GM21576 (cell line): ENCODE data around the gene CCDC92.

Source experiments
- ATAC-seq: cut with Tn5 transposase; IDR thresholded peaks from one replicate; pipeline ENCODE4 v1.9.1; 2021; ENCODE audit warnings: mild to moderate bottlenecking, moderate library complexity; ENCODE audit not compliant: unreplicated experiment

Gene CCDC92

DNA sequence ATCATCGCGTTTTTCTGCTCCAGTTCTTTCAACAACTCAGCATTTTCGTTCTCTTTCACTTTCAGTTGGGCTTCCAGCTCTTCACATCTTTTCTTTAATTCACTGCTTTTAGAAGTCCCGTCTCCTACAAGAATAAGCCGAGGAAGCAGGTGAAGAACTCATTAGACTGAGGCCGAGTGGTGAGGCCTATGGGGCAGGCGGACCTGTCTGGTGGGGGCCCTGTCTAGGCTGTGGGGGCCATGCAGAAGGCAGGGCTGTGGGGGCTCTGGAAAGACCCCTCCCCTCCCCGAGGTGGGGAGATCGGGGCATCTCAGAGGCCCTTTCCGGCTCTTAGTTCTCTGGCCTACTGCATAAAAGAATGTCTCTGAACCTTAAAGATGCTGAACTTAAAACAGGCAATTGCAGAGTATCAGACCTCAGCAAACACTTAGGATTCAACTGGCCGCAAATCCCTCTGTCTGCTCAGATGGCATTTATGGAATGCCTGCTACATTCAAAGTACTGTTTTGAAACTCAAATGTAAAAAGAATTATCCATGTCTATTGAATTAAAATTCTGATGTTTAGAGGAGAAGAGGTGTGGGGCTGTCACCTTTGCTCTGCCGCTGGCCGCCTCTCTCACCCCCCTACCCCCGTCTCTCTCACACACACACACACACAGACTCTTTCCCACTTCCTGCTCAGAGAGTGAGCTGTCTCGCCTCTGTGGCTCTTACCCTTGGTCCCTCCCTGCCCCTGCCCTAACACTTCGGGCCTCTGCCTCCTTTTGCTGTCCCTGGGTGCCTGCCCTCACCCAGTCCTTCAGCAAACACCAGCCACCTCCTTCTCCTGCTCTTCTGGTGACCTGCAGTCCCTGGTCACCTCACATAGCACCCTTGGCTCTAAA, 34.7 kb downstream of the CCDC92 start:
- ATAC-seq = no peak

DNA sequence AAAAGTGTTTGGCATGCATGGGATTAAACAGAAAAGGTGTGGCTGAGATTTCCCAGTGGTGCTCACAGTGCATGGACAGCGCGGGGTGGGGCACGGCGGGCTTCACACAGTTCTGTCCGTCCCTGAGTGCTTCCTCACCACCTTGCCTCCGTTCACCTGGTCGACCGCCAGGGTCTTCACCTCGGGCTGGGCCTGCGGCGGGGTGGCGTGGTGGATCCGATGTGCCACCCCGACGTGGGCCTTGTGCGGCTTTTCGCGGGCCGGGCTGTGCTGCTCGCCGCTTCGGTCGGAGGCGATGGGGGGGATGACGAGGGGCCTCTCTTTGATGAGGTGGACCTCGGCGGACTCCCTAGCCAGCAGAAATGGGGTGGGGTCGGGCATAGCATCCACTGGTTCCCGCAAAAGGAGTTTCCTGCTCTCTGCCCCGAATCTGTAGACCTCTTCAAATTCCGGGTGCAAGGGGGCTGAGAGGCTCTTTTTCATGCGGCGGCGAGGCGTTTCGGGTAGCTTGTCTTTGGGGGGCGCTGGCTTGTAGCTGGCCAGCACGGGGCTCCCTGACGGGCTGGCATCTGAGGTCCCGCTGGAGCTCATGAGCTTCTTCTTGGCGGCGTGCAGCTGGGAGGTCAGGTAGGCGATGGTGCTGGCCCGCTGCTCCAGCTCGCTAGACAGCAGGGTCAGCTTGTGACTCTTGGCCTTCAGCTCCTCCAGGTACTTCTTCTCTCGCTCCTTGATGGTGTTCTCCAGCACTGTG, 35.5 kb downstream of the CCDC92 start:
- ATAC-seq = no peak

DNA sequence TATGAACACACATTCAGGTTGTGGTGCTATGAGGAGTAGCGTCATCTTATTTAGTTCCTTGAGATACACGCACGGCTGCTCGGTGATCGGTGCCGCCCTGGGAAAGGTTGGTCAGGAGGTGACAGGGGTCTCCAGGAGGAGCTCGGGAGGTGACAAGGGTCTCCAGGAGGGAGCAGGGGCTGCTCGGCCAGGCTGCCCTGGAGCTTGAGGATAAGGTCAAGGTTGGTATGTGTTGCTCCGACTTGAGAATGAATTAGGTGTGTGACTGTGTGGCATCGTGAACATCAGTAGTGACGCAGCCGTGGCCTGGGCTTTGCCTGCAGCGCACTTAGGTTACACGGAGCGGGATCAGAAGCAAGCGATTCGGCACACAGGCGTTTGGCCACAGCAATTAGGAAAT, 36.2 kb downstream of the CCDC92 start:
- no peak for ATAC-seq

DNA sequence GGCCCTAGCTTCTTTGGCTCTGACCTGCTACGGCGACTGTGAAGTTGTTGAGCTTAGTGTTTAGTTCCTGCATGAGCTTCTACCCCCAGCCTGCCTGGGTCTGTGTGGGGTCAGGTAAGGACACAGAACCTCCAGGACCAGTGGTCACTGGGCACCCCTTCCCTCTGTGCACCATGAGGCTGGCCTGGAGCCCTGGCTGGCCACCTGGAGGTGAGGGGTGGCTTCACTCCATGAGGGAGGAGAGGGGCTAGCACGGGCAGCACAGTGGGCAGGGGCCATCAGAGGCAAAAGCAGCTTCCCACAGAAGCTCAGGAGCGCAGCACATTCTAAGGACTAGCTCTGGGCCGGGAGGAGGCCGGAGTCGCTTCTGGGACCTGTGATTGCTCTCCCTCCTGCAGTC, 36.7 kb downstream of the CCDC92 start:
- ATAC-seq = no peak

DNA sequence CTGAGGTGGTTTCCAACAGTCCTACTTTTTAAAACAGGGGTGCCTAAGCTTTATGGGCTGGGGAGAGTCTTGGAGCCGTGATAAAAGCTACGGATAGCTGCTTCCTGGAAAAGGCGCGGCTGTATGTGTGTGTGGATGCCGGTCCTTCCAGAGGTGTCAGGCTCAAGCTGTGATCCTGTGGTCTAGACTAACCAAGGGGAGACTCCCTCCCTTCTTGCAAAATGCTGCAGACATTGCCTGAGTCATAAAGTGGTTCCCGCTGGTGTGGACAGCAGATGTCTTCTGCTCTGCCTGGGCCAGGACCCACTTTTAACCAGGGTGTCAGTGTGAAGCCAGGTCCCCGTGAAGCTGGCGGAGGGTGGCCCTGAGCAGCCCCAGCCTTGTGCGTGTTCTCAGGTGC, 37.8 kb downstream of the CCDC92 start:
- no peak for ATAC-seq

DNA sequence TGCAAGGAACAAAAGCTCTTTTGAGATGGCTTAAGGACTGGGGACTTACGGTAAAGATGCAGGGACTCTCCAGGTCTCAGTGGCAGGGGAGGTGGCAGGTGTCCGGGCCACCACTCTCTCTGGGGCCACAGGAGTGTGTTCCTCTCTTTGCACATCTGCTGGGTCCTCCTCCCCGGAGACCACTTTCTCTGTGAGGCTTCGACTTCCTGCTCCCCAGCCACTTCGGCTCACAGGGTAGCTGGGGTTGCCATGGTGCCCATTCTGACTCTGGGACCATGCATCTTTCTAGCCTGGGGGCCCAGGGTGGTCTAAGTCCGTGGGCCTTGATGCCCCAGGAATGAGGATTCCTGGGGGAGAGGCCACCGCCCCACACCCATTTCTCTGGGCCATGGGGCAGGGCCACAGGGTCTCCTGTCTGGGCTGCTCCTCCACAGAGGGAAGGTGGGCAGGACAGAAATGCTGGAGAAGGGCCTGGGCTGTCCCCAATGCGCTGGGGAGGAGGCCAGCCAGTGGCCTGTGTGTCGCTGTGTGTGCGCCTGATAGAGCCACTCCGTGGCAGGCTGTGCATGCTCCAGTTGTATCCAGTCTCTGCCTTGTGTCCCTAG, 38.5 kb downstream of the CCDC92 start:
- no peak for ATAC-seq

DNA sequence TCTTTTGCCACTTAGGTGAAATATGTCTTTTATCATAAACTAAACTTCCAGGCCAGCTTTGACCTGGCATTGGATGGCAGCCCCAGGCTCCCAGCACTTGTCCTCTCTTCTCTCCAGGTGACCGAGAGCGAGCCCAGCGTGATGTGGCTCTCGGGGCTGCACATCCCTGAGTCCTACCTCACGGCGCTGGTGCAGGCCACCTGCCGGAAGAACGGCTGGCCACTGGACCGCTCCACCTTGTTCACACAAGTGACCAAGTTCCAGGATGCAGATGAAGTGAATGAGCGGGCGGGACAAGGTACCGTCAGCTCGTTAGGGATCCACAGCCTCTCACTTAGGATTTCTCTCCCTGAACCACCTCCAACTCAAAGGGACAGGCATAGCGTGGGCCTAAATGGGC, 39.4 kb downstream of the CCDC92 start:
- ATAC-seq = no peak

DNA sequence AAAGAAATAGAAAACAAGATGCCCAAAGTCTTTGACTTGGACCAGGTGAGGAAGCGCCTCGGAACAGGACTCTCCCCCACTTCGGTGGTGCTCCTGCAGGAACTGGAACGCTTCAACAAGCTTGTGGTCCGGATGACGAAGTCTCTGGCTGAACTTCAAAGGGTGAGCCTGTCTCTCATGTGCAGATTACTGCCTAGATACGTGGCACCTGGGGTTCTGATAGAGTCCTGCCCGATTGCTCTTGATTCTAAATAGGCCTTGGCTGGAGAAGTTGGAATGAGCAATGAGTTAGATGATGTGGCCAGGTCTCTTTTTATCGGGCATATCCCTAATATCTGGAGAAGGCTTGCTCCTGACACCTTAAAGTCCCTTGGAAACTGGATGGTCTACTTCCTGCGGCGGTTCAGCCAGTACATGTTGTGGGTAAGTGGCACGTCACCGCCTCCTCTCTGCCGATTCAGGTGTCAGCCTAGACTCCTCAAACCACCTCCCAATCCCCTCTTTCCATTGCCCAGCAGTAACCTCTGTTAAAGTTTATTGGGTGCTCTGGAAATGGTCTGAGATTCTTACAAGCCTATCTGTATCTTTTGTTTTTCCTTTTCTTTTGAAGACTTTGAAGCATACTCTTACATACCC, 40.8 kb downstream of the CCDC92 start:
- ATAC-seq = no peak

DNA sequence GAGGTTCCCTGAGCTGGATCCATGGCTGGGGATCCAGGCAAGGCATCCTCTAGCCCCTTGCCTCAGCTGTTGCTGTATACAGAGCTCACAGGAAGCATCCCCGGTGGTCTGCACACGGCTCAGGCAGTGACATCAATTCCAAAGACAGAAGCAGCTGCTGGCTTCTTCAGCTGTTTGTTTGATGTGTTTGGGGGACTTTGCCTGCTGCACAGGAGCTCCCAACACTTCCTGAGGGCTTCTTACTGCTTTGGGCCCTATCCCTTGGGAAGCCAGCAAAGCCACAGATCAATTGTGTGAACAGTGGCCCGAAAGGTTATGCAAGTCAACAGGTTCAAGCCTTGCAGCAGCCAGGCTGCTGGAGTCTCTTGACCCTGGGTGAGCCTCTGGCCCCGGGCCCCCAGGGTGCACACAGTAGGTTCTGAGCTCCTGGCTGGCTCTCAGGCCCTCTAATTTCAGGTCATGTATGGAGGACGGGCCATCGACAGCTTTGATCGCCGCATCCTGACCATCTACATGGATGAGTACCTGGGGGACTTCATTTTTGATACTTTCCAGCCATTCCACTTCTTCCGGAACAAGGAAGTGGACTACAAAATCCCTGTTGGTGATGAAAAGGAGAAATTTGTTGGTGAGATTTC, 42.6 kb downstream of the CCDC92 start:
- ATAC-seq = no peak

DNA sequence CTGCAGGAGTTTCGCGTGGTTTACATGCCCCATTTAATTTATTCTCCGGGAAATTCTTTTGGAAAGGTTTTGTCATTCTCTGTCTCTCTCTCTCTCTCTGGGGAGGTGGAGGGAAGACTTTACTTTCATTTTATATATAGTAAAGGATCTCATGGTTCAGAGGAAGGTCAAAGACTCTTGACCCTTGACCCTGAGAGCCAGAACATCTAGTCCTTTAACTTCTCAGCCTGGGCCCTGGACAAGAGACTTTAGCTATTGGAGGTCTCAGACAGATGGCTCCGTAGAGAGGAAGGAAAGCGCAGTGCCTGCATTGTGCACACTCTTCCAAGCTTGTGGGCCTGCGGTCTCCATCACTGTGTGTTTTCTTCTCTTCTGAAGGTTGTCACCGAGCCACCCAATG, 43.7 kb downstream of the CCDC92 start:
- no peak for ATAC-seq

DNA sequence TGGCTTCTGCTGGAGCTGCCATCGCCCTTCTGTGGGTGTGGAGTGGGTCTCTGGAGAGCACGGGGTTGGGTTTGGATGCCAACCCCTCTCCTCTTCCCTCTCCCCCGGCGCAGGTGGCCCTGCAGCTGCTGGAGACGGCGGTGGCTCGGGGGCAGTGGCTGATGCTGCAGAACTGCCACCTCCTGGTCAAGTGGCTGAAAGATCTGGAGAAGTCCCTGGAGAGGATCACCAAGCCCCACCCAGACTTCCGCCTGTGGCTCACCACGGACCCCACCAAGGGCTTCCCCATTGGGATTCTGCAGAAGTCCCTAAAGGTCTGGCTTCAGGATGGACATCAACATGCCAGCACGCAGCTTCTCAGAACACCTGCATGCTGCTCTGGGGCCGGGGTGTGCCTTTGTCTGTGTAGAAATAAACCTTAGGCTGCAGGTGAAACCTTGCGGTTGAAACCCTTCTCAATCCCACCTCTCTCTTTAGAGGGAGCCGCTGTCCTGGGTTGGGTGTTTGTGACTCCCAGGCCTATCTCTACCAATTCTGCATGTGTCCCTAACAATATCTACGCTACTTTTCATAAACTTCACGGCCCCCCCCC, 44.3 kb downstream of the CCDC92 start:
- ATAC-seq = no peak

DNA sequence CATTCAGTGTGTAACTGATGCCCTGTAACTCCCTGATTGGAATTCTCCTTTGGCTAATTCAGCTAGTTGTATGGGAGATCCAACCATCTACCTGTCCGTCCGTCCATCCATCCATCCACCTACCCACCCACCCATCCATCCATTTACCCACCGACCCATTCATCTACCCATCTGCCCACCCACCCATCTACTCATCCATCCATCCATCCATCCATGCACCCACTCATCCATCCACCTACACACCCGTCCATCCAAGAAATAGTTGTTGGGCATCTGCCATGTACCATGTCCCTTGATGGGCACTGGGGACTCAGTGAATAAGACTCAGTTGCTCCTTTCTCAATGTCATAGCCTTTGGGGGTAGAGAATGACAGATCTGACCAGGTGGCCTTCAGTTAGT, 48.1 kb downstream of the CCDC92 start:
- no peak for ATAC-seq

DNA sequence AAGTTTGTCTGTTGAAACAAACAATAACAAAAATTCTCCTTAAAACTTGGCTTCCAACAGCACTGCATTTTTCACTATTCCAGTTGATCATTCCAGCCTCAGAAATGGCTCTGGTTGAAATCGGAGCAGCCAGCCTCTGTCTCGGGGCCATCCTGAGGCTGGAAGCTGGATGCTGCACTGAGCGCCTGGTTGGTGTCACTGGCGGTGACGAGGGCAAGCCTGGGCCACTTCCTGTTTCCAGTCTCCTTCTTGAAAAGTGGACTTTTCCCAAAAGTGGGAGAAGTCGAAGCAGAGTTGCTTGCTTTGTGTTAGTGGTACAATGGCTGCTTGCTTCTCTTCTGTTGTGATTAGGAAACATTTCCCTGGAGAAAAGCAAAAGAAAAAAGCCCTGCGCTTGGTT, 48.7 kb downstream of the CCDC92 start:
- ATAC-seq = no peak

DNA sequence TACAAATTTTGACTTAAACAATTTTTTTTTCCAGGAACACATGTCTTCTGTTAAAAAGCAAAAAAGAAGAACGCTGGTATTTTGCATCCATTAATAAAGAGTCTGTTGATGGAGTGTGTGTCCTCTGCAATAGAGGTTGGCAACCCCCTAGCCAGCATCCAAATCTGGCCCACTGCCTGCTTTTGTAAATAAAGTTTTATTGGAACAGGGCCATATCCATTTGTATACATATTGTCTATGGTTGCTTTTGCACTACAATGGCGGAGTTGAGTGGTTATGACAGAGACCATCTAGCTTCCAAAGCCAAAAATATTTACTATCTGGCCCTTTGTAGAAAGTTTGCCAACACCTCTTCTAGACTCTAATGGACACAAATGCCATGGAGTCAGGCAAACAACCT, 49.6 kb downstream of the CCDC92 start:
- no peak for ATAC-seq

DNA sequence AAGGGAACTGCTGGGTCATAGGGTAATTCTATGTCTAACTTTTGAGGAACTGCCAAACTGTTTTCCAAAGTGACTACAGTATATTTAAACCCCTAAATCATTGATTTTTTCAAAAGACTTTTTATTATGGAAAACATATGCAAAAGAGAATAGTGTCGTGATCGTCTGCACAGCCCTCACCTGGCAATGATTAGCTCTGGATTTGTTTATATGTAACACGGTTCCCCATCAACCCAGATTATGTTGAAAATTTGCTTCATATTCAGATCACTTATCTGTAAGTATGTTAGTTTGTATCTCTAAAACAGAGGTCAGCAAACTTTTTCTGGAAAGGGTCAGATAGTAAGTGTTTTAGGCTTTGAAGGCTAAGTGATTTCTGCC, 52.7 kb downstream of the CCDC92 start:
- ATAC-seq = no peak

DNA sequence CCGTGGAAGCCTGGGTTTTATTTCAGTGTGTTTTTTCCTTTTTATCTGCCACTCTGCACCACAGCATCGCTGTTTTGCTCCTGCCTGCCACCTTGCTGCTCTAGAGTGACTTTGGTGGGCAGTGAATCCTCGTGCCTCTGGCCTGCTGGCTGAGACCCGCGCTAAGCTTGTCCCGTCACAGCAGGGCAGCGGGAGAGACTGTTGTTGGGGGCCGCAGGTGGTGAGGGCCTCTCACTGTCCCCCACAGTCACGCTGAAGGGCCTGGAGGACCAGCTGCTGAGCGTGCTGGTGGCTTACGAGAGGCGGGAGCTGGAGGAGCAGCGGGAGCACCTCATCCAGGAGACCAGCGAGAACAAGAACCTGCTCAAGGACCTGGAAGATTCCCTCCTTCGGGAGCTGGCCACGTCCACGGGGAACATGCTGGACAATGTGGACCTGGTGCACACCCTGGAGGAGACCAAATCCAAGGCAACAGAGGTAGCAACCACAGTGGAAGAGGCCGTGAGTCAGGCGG, 55.2 kb downstream of the CCDC92 start:
- no peak for ATAC-seq

DNA sequence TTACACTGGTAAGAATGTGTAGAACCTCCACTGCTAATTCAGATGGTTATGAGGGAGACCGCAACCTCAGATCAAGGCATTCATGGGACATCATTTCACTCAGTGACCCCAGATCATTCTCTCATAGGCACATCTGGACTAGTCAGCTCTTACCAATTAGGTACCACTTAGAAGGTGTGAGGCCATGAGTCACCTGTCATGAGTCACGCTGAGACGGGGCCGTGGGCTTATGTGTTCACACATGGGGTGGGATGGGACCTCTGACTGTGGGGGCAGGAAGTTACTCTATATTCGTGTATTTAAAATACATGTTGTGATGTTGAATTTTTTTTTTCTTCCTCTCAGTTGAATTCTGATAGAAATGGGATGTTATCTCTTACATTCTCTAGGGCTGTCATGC, 55.9 kb downstream of the CCDC92 start:
- ATAC-seq = no peak

DNA sequence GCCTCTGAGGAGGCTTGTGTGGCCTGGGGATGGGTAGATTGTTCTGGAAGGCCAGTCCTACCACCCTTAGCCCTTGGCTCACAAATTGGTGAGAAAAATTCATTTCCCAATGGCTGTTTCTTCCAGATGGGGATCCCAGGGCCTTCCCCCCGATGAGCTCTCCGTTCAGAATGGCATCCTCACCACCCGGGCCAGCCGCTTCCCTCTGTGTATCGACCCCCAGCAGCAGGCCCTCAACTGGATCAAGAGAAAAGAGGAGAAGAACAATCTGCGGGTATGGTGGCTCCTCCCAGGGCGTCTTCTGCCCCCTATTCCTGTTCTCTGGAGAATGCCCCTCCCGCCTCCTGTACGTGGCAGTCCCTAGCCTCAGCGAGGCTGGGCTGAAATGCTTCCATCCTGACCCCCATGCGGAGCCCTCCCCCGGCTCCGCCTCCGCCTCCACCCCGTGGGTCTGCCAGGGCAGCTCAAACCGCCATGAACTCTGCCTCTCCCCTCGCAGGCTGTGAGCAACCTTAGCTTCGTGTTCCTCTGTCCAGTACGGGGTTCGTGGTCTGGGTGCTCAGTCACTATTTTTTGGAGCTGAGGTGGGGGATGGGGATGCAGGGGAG, 57.8 kb downstream of the CCDC92 start:
- ATAC-seq = no peak

DNA sequence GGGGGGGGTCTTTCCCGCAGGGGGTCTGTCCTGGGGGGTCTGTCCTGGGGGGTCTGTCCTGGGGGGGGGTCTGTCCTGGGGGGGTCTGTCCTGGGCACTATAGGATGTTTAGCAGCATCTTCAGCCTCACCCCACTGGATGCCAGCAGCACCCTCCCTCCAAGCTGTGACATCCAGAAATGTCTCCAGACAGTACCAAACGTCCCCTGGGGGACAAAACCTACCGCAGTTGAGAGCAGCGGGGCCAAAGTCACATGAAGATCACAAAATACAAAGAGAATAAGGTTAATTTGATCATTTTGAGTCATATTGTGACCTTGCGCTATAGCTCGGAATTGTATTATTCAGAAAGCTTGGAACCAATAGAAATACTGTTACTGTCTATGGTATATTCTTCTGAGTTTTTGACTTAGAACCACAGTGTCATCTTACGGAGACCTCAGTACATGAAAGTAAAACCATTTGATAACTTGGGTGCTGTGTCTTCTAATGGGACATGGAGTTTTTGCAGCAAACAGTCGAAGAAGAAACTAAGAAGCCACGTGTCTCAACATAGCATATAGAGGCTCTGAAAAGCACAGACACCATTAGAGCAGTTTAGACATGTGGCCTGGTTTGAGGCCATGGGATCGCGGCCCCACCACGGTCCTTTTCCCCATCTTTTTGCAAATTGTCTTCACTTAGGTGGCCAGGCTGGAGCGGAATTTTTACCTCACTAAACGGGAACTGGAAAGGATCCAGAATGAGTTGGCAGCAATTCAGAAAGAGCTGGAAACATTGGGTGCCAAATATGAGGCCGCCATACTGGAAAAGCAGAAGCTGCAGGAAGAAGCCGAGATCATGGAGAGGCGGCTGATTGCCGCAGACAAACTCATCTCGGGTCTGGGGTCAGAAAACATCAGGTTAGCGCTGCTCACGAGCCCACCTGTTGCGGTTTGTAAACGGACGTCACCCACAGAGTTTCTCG, 59.9 kb downstream of the CCDC92 start:
- no peak for ATAC-seq
